ENCODE measurements around the gene MAPK10. TPM values are rescaled to one million over a fixed set of nuclear protein-coding genes. Genes with fewer than 3 reads are reported as not detected.
"Not testable (repeated sequence)": the region's sequence is repeated elsewhere in the genome, so short reads cannot be mapped to it uniquely, and the experiment has no call there.

Gene MAPK10
- total RNA-seq, 1 experiment from 2014 or later = 4.7 TPM

- DNase-seq = no peak
- Histone ChIP-seq H3K23ac (ENCODE audit: insufficient read length, low read depth, low read length) (no peak overlapping the region), H4K20me1 (ENCODE audit: control insufficient read depth, insufficient read depth, insufficient read length) (no peaks in the 10 kb centered on the region), H2AK5ac (ENCODE audit: insufficient read length, low read length) (no peak overlapping the region), H2BK120ac (ENCODE audit: low read depth, low read length, poor library complexity, severe bottlenecking) (no peak overlapping the region), H2BK20ac (ENCODE audit: low read depth, low read length, poor library complexity, severe bottlenecking) (no peak overlapping the region), H3K4me2 (ENCODE audit: insufficient read depth, insufficient read length, low read length) (no peak overlapping the region), H3K23me2 (ENCODE audit: insufficient read length, low read depth, low read length, poor library complexity, severe bottlenecking) (no peaks in the 10 kb centered on the region), H3K4me1 (ENCODE audit: insufficient read depth, low read length) (no peaks in the 10 kb centered on the region), H3K4ac (ENCODE audit: low read depth, low read length) (no peak overlapping the region), H3T11ph (ENCODE audit: low read length) (no peak overlapping the region), H3K9me3 (ENCODE audit: control insufficient read depth, low read depth, low read length) (no peaks in the 10 kb centered on the region), H3K27me3 (ENCODE audit: insufficient read depth, low read length) (no peaks in the 10 kb centered on the region), H3K18ac (ENCODE audit: insufficient read length, low read depth, low read length) (no peak overlapping the region), H3K56ac (ENCODE audit: insufficient read length, low read depth, low read length) (no peak overlapping the region), H4K5ac (ENCODE audit: insufficient read length, low read depth, low read length) (no peak overlapping the region), H2BK12ac (ENCODE audit: insufficient read length, low read depth, low read length) (no peak overlapping the region), H4K8ac (replicated peaks; ENCODE audit: insufficient read length, low read depth, low read length) (no peak overlapping the region), H3K79me2 (ENCODE audit: insufficient read depth, low read length) (no peaks in the 10 kb centered on the region), H3K79me1 (ENCODE audit: insufficient read depth, low read depth, low read length, poor library complexity, severe bottlenecking) (no peaks in the 10 kb centered on the region), H3K9ac (ENCODE audit: extremely low read depth, insufficient read length, low read length) (no peak overlapping the region), H2BK15ac (ENCODE audit: low read depth, low read length) (no peak overlapping the region), H3K27ac (ENCODE audit: insufficient read length, low read depth, low read length) (no peak overlapping the region), H3K14ac (ENCODE audit: insufficient read depth, low read length) (no peak overlapping the region), H4K91ac (ENCODE audit: insufficient read length, low read depth, low read length) (no peak overlapping the region), H2BK5ac (ENCODE audit: insufficient read length, low read length) (no peak overlapping the region), H2AFZ (ENCODE audit: low read length) (no peak overlapping the region)
- no peaks in the 10 kb centered on the region for H3K4me1 Mint-ChIP-seq
- no peak overlapping the region for H3K27ac Mint-ChIP-seq
- peaks cover 6 to 7% of the 10 kb centered on the region in 2 experiments; a peak in 4 of 5 replicates for H3K9me3 Mint-ChIP-seq
- no CpG with 5 or more reads among the region's 1 CpG for WGBS (ENCODE audit: extremely low coverage, insufficient read length, low lambda C conversion rate)
- TF ChIP-seq, protein P1, sequence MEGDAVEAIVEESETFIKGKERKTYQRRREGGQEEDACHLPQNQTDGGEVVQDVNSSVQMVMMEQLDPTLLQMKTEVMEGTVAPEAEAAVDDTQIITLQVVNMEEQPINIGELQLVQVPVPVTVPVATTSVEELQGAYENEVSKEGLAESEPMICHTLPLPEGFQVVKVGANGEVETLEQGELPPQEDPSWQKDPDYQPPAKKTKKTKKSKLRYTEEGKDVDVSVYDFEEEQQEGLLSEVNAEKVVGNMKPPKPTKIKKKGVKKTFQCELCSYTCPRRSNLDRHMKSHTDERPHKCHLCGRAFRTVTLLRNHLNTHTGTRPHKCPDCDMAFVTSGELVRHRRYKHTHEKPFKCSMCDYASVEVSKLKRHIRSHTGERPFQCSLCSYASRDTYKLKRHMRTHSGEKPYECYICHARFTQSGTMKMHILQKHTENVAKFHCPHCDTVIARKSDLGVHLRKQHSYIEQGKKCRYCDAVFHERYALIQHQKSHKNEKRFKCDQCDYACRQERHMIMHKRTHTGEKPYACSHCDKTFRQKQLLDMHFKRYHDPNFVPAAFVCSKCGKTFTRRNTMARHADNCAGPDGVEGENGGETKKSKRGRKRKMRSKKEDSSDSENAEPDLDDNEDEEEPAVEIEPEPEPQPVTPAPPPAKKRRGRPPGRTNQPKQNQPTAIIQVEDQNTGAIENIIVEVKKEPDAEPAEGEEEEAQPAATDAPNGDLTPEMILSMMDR (conservative IDR thresholded peaks at IDR 0.05) = no peak
- no peaks in the 10 kb centered on the region for H3K36me3 Mint-ChIP-seq (ENCODE audit: insufficient read depth in 1 of 3, low read depth in 3 of 3)
- no peak overlapping the region for H3K4me3 Mint-ChIP-seq
- no peaks in the 10 kb centered on the region for H3K27me3 Mint-ChIP-seq (ENCODE audit: low read depth)
Measured at GRCh38 chr4:86174506-86174905, 185.3 kb downstream of the MAPK10 start.

GRCh38 chr4:86168335-86168734, 191.5 kb downstream of the MAPK10 start:
- H3K4me3 Mint-ChIP-seq; H3K56ac ChIP-seq (ENCODE audit: insufficient read length, low read depth, low read length); H3K4me1 ChIP-seq (ENCODE audit: insufficient read depth, low read length); H2BK5ac ChIP-seq (ENCODE audit: insufficient read length, low read length); H4K91ac ChIP-seq (ENCODE audit: insufficient read length, low read depth, low read length); H2BK20ac ChIP-seq (ENCODE audit: low read depth, low read length, poor library complexity, severe bottlenecking); H3K4me1 Mint-ChIP-seq; H3K9me3 ChIP-seq (ENCODE audit: control insufficient read depth, low read depth, low read length); H4K8ac ChIP-seq (replicated peaks; ENCODE audit: insufficient read length, low read depth, low read length); H3K18ac ChIP-seq (ENCODE audit: insufficient read length, low read depth, low read length); H2AK5ac ChIP-seq (ENCODE audit: insufficient read length, low read length); H4K5ac ChIP-seq (ENCODE audit: insufficient read length, low read depth, low read length); H3K9ac ChIP-seq (ENCODE audit: extremely low read depth, insufficient read length, low read length); H3T11ph ChIP-seq (ENCODE audit: low read length); H3K23ac ChIP-seq (ENCODE audit: insufficient read length, low read depth, low read length); DNase-seq; H3K27me3 Mint-ChIP-seq (ENCODE audit: low read depth); H3K79me1 ChIP-seq (ENCODE audit: insufficient read depth, low read depth, low read length, poor library complexity, severe bottlenecking); H2BK15ac ChIP-seq (ENCODE audit: low read depth, low read length); H2BK12ac ChIP-seq (ENCODE audit: insufficient read length, low read depth, low read length); H3K14ac ChIP-seq (ENCODE audit: insufficient read depth, low read length); H3K27me3 ChIP-seq (ENCODE audit: insufficient read depth, low read length); H2BK120ac ChIP-seq (ENCODE audit: low read depth, low read length, poor library complexity, severe bottlenecking); H2AFZ ChIP-seq (ENCODE audit: low read length); H3K27ac ChIP-seq (ENCODE audit: insufficient read length, low read depth, low read length); H3K23me2 ChIP-seq (ENCODE audit: insufficient read length, low read depth, low read length, poor library complexity, severe bottlenecking); H3K4me2 ChIP-seq (ENCODE audit: insufficient read depth, insufficient read length, low read length); H3K79me2 ChIP-seq (ENCODE audit: insufficient read depth, low read length); H3K27ac Mint-ChIP-seq; H3K4ac ChIP-seq (ENCODE audit: low read depth, low read length); H4K20me1 ChIP-seq (ENCODE audit: control insufficient read depth, insufficient read depth, insufficient read length): not testable (repeated sequence)
- no CpG with 5 or more reads among the region's 10 CpGs for WGBS (ENCODE audit: extremely low coverage, insufficient read length, low lambda C conversion rate)
- peaks cover 9 to 16% (median 13%) of the 10 kb centered on the region in 3 experiments for H3K36me3 Mint-ChIP-seq (ENCODE audit: insufficient read depth in 1 of 3, low read depth in 3 of 3)
- H3K9me3 Mint-ChIP-seq = peaks cover 16 to 19% of the 10 kb centered on the region in 2 experiments
